Neural cell (in vitro differentiated cells): ENCODE data around the gene SLC2A13.

Source experiments
- EP300 ChIP-seq: fragments of 450-650 bp; conservative IDR thresholded peaks from 2 replicates; pipeline ENCODE4 v1.6.1; 2014; ENCODE audit warnings: antibody characterized with exemption, mild to moderate bottlenecking, moderate library complexity; ENCODE audit not compliant: poor library complexity, severe bottlenecking
- EZH2 ChIP-seq: fragments of 200-600, 300-800 bp; shearing (Covaris generic), sonication (generic); IDR thresholded peaks from 2 replicates; pipeline ENCODE4 v1.6.1; 2014; ENCODE audit warnings: antibody characterized with exemption, low read length, borderline replicate concordance, mild to moderate bottlenecking; ENCODE audit not compliant: insufficient read depth, poor library complexity, severe bottlenecking
- RAD21 ChIP-seq: fragments of 450-650 bp; conservative IDR thresholded peaks from 2 replicates; pipeline ENCODE4 v1.6.1; 2014; ENCODE audit warnings: antibody characterized with exemption, mild to moderate bottlenecking, moderate library complexity
- TAF1 ChIP-seq: IDR thresholded peaks from 2 replicates; pipeline ENCODE4 v1.6.1; 2012; ENCODE audit warnings: low read depth
- TF ChIP-seq, protein P1 (sequence below): fragments of 450-650 bp; IDR thresholded peaks from 2 replicates; pipeline ENCODE4 v1.5.1; 2014; ENCODE audit warnings: antibody characterized with exemption, mild to moderate bottlenecking, moderate library complexity; ENCODE audit not compliant: poor library complexity, severe bottlenecking
- TF ChIP-seq, protein P2 (sequence below): IDR thresholded peaks from 2 replicates; pipeline ENCODE4 v1.6.1; 2012; ENCODE audit warnings: borderline replicate concordance

DNA sequence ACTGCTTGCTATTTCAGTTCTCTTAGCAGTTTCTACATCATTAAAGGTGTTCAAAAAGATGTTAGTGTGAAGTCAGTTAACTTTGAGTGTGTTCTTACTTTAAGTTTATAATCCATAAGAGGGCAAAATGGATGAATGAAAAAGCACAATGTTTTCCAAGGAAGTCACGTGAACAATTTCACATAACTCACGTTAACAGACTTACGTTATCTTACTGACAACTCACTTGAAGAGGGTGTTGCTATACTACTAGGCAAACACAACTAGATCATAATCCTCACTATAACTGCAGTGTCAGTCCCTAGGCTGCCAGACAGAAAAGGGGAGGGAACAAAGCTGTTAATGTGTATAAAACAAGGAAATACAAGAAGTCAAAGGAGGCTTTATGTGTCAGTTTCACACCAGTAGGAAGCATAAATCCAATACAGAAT is 6.4 kb downstream of the SLC2A13 start:
- TF ChIP-seq, protein P1, sequence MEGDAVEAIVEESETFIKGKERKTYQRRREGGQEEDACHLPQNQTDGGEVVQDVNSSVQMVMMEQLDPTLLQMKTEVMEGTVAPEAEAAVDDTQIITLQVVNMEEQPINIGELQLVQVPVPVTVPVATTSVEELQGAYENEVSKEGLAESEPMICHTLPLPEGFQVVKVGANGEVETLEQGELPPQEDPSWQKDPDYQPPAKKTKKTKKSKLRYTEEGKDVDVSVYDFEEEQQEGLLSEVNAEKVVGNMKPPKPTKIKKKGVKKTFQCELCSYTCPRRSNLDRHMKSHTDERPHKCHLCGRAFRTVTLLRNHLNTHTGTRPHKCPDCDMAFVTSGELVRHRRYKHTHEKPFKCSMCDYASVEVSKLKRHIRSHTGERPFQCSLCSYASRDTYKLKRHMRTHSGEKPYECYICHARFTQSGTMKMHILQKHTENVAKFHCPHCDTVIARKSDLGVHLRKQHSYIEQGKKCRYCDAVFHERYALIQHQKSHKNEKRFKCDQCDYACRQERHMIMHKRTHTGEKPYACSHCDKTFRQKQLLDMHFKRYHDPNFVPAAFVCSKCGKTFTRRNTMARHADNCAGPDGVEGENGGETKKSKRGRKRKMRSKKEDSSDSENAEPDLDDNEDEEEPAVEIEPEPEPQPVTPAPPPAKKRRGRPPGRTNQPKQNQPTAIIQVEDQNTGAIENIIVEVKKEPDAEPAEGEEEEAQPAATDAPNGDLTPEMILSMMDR = no peak
- TF ChIP-seq EZH2 (no peak), EP300 (no peak), TAF1 (no peak), RAD21 (no peak)
- TF ChIP-seq, protein P2, sequence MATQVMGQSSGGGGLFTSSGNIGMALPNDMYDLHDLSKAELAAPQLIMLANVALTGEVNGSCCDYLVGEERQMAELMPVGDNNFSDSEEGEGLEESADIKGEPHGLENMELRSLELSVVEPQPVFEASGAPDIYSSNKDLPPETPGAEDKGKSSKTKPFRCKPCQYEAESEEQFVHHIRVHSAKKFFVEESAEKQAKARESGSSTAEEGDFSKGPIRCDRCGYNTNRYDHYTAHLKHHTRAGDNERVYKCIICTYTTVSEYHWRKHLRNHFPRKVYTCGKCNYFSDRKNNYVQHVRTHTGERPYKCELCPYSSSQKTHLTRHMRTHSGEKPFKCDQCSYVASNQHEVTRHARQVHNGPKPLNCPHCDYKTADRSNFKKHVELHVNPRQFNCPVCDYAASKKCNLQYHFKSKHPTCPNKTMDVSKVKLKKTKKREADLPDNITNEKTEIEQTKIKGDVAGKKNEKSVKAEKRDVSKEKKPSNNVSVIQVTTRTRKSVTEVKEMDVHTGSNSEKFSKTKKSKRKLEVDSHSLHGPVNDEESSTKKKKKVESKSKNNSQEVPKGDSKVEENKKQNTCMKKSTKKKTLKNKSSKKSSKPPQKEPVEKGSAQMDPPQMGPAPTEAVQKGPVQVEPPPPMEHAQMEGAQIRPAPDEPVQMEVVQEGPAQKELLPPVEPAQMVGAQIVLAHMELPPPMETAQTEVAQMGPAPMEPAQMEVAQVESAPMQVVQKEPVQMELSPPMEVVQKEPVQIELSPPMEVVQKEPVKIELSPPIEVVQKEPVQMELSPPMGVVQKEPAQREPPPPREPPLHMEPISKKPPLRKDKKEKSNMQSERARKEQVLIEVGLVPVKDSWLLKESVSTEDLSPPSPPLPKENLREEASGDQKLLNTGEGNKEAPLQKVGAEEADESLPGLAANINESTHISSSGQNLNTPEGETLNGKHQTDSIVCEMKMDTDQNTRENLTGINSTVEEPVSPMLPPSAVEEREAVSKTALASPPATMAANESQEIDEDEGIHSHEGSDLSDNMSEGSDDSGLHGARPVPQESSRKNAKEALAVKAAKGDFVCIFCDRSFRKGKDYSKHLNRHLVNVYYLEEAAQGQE = no peak
